HG03432 (cell line): ENCODE data around the gene PLEK2.
"Not testable (repeated sequence)": the region's sequence is repeated elsewhere in the genome, so short reads cannot be mapped to it uniquely, and the experiment has no call there.

Experiments
- ATAC-seq: cut with Tn5 transposase; IDR thresholded peaks from one replicate; pipeline ENCODE4 v1.9.1; 2021; ENCODE audit warnings: mild to moderate bottlenecking, moderate library complexity; ENCODE audit not compliant: unreplicated experiment

Gene PLEK2

DNA sequence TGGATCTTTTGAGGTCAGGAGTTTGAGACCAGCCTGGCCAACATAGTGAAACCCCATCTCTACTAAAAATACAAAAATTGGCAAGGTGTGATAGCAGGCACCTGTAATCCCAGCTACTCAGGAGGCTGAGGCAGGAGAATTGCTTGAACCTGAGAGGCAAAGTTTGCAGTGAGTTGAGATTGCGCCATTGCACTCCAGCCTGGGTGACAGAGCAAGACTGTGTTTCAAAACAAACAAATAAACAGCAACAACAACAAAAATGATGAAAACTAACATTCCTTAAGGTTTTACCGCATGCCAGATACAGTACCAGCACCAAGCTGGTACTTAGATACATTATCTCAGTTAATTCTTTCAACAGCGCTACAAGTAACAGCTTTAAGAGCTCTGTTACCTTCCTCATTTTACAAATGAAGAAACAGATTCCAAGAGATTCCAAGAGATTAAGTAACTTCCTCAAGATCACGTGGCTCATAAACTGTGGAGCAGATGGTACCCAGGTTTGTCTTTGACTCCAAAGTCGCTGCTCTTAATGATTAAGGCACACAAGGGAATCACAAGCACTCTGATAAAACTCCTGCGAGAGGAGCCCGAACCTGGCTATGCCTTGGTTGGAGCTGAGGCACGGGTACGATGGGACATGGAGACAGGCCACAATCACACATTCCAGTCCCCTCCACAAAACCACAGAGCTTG, 17.7 kb upstream of the PLEK2 start:
- no peak for ATAC-seq

DNA sequence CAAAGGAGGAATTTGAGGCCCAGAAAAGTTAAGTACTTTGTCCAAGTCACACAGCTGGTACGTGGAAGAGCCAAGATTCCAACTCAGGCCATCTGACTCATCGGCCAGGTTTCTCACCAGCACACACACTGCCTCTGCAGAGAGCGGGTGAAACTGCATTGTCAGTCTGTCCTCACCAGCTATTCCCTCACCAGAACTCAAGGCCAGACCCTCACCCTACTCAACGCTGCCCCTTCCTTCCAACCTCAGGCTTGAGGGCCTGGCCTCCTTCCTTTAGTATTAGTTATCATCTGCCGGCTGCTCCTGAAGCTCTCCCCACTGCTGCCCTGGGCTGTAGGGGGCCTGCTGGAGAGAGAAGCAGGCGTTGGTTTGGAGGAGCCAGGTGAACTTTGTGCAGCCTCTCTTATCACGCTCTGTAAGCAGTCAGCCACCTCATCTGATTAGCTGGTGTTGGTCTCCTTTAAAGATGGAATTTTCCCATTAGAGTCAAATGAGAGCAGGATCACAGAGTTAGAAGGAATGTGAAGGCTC, 16.6 kb upstream of the PLEK2 start:
- ATAC-seq = no peak

DNA sequence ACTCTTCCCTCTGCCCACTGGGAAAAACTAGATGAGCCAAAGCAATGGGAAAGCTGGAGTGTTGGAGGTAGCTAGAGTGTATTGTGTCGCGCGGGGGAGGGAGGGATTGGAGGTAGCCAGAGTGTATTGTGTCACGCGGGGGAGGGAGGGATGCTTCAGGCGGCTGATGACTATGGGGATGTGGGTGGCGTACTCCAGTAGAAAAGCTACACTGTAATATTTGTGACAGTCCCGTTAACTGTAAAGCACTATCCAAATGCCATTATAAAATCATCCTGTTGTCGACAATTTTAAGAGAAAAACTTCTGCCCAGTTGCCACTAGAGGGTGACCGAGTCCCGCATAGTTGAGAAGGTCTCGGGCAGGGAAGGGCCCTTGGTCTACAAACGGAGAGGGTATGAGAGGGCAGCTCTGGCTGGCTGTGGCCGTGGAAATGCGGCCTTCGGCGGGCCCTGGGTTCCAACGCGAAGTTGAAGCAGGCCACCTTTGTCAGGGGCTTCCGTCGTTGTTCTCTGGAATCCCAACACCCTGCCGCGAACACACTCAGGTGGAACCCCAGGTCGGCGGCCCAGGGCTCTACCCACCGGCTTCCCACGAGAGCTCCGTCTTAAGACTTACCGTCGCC, 15.1 kb upstream of the PLEK2 start:
- ATAC-seq = peak; percentile 69

DNA sequence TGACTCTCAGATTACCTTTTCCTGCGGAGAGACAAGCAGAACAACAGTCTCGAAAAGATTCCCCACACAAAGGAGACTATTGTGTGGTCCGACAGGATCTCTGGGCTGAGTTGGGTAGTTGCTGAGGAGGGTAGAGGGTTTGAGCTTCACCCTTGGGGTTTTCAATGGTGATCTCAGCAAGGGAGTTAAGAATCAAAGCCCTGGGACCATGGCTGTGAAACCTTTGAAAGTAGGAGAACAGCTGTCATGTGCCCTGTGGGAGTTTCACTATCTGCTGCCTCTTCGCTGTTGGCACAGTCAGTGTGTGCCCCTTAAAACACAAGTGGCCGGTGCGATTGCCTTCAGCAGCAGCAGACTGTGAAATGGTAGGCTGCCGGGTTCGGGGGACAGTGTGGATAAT, 14.2 kb upstream of the PLEK2 start:
- no peak for ATAC-seq

DNA sequence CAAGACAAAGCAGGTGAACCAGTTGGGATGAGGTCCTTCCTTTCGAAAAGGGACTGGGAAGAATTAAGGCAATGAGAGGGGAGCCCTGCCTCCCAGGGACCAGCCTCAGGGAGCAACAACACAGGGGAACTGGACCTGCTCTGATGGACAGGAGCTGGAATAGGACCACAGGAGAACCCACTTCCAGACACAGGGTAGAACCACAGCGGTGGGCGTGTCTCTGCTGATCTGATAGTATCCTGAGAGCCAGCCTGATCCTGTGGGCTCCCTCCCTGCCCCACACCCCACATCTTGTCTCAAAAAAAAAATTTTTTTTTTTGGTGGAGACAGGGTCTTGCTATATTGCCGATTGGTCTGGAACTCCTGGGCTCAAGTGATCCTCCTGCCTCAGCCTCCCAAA, 13.6 kb upstream of the PLEK2 start:
- ATAC-seq = no peak

DNA sequence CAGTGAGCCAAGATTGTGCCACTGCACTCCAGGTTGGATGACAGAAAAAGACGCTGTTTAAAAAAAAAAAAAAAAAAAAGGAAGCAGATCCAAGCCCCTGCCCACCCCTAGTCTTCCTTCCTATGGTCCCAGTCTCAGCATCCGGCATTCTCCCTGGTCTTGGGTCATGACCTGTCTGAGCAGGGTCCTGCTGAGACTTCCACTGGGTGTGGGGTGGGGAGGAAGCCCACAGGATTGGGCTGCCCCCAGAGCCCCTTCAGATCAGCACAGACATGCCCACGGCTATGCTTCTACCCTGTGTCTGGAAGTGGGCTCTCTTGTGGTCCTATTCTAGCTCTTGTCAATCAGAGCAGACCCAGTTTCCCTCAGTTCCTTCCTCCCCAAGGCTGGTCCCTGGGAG, 12.6 kb upstream of the PLEK2 start:
- ATAC-seq = no peak

DNA sequence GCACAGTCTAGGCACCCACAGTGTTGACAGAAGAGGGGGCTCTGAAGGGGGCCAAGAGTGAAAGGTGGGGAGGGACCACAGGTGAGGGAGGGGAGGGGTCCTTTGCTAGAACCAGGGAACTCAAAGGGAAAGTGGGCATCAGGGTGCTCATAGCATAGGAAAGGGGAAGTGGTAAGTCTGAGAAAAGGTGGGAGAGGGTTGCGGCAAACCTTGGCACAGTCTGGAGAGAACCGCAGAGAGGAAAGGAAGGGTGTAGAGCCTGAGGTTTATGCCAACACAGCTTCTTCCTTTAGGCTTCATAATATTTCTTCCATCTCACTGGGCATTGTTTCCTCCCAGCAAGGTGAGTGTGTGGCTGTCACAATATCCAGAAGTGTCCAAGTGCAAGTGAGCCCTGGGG, 11.5 kb upstream of the PLEK2 start:
- no peak for ATAC-seq

DNA sequence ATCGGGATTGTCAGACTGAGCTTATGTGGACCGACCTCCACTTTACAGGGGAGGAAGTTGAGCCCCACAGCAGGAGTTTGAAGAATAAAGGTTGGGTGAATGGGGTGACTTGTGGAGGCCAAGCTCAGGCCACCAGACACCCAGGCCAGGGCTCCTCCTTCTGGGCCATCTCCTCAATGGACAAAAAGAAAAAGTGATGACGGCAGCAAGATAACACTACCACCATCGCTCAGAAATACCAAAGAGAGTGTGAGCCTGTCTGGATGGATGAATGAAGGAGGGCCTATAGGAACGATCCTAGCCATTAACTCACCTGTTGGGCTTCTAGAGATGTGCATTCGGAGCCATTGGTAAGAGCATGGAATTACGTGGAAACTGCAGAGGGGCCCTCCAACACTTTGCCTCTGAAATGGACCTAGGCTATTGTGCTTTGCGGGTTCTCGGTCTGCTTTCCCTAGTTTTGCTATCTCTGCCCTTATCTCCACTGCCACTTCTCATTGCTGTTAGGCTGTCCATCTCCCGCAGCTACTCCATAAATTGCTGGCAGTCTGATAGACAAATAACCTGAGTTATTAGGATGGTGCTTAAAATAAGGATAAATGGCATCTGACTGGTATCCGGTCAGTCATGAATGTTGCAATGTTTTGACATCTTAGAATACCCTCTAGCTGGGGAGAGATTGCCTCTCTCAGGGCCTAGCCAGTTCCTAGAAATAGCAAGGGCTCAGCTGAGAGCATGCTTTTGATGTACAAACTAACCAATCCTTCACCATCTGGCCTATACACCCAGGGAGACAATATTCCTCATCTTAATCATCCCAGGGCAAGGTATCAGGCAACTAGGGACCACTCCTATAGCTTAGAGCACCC, 9.6 kb upstream of the PLEK2 start:
- no peak for ATAC-seq

DNA sequence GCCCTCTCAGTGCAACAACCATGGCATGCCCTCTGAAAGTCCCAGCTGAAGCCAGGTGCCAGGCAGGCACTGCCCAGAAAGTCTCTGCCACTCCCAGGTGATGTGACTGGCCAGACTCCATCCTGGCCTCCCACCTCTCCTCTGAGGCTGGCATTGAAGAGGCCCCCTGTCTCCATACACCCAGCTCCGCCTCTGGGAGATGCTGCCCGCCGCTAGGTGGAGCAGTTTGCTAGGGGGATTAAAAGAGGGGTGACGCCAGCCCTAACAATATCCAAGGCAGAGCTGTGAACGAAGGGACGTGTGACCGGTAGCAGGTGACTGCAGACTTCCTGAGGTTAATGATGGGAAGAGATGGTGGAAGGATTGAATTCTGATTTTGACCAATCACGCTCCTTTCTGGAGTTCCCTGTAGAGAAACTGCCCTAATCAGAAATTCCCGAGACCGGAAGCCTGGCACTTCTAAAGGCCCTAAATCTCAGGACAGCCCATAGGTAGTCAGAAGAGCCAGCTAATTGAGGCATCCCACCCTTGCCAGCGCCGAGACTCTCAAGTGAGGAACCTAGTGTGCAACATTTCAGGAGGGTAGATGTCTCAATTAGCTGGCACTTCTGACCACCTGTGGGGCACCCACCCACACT, 8.3 kb upstream of the PLEK2 start:
- ATAC-seq = no peak

DNA sequence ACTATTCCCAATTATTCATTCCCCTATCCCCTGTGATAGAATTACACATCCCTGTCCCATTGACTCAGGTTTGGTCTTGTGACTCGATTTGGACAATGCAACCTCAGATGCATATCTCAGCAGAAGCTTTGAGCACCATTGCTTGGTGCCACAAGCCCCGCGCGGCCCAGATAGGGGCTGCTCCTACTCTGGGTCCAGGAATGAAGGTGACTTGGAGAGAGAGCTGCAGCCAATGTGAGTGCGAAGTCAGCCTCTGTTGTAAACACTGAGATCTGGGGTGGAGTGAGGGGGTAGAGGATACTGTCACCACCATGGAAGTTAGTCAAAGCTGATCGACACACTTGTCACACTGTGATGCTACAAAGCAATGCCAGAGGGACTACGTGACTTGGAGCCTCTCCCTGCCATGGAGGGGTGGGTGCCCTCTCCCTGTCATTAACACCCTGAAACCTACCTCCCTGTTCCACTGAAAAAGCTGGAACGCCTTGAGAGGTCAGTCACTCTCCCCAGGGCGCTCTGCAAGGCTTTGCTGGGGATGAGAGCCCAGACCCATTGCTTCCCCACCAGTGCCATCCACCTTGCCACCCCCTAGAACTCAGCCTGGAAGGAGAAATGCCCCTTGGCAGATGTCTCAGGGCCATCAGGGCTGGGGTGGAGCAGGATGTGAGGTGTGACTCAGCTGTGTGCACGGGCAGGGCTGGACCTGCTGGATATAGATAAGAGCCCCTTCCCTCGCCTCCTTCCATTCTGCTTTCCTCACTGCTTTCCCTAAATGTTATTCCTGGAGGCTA, 6.6 kb upstream of the PLEK2 start:
- ATAC-seq = no peak

DNA sequence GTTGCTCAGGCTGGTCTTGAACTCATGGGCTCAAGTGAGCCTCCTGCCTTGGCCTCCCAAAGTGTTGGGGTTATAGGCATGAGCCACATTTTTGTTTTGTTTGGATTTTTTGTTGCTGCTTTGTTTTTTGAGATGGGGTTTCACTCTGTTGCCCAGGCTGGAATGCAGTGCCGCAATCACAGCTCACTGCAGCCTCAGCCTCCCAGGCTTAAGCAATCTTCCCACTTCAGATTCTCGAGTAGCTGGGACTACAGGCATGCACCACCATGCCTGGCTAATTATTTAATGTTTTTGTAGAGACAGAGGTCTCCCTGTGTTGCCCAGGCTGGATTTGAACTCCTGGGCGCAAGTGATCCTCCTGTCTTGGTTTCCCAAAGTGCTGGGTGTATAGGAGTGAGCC, 5.7 kb upstream of the PLEK2 start:
- no peak for ATAC-seq

DNA sequence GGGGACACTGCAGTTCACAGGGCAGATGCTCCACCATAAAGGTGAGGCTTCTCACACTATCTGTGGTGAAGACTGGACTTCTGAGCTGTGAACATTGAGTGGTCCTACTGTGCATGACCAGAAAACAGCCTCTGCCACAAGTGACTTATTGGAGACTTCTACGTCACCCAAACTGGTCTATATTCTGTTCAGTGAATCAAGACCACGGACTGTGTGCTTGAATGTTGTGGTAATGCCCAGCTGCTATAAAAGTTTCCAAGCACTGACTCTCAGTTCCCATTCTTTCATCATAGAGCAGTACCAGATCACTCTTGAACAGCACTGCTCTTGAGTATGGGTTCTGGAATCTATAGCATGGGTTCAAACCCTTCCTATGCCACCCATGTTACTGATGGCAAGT, 4.8 kb upstream of the PLEK2 start:
- no peak for ATAC-seq

DNA sequence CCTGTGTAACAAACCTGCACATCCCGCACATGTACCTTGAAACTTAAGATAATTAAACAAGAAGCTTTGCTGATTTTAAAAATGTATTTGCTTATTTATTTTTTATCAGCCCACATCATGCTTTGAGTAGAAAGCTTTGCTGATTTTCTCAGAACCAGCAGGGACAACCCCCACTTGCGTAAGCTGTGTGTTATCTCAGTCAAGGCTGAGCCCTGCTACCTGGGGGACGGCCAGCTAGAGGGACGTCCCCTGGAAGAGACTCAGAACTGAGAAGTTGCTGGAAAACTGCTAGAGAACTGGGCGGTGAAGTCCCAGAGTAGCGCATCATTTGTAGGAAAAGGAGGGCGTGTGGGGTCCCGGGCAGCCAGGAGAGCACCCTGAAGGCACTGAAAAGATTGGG, 4.1 kb upstream of the PLEK2 start:
- no peak for ATAC-seq

DNA sequence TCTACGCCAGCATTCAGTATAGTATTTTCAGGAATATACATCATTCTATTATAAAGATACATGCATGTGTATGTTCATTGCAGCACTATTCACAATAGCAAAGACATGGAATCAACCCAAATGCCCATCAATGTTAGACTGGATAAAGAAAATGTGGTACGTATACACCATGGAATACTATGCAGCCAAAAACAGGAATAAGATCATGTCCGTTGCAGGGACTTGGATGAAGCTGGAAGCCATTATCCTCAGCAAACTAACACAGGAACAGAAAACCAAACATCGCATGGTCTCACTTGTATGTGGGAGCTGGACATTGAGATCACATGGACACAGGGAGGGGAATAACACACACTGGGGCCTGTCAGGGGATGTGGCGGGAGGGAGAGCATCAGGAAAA, 3.6 kb upstream of the PLEK2 start:
- ATAC-seq = not testable (repeated sequence)

DNA sequence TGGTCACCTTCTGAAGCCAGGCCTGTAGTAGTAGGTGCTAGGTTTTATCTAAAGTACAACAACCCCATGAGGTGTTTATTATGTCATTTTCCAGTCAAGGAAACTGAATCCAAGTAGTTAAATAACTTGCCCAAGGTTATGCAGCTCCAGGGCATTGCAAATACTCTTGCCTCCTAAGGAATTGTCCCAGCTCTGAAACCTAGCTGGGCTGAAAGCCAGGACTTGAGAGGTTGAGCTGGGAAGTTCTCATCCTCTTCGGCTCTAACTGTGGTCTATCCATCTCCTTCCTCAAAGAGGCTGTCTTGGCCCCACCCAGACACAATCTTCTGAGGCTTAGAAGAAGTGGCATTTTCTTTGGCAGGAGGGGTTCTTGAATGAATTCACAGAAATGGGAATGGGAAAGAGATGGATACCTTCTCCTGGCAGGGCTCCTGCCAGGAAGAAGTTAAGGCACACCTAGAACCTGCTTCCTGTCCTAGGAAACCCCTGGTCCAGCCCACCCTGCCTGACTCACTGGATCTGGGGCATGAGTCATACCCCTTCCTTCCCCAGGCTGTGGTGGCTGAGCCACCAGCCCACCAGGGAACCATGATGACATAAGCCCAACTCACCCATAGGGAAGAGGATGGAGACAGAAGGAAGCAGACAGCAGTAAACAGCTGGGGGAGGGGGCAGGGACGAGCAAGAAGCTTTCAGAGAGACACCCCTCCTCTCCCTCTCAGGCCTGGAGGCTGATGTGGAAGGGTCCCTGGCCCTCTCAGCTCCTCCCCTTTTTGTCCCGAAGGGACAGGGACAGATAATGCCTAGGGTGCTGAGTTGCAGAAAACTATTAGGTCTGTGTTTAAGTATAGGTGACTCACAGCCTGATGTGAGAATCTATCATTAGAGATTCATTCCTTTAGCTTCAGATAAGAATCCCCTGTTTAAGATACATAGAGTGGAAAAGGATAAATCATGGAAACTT, 2.1 kb upstream of the PLEK2 start:
- no peak for ATAC-seq

DNA sequence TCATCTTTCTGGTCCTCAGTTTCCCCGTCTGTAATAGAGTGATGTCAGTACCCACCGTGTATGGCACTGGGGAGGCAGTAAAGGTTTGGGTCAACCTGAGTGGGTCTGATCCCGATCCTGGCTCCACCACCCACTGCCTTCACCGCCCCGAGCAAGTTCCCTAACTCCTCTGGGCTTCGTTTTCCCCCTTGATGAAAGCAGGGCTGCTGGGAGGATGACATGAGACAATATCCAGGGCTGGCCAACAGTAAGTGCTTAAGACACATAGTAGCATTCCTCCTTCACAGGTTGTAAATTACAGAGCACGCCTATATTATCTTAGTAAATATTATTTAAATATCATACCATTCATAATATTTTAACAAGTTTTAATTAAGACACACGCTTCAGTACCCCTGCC, 595 bp downstream of the PLEK2 start:
- ATAC-seq = no peak

DNA sequence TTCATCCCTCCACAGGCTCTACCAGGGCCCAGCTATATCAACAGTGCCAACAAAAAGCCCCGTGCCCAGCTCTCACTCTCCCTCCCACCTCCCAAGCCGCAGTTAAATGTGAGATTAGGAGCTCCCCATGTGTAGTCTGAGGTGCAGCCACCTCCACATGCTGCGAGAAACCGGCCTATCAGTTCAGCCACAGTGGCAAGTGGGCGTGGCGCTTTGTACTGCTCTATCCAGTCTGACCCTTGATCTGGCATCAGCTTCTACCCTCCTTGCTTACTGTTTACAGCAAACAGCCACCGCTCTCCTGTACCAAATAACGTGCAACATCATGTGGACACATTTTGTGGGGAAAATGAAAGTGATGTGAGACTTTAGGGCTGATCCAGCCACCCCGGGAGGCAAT, 1.7 kb downstream of the PLEK2 start:
- no peak for ATAC-seq

DNA sequence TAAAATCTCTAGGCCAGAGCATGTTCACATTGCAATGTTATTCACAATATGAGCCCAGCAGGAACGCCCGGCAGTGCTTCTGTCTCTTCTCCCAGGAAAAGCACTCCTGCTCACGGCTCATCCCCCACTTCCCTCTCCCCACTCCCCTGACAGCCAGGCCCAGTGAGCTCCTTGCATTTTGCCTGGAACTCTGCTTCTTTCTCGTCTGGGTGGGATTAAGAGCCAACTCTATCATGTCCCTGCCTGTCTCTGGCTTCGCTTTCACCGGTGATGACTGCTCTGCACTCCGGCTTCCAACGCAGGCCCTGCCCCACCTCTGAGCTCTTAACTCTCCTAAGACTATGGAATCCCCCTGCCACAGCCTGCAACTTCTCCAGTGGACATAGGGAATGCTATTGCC, 2.5 kb downstream of the PLEK2 start:
- no peak for ATAC-seq

DNA sequence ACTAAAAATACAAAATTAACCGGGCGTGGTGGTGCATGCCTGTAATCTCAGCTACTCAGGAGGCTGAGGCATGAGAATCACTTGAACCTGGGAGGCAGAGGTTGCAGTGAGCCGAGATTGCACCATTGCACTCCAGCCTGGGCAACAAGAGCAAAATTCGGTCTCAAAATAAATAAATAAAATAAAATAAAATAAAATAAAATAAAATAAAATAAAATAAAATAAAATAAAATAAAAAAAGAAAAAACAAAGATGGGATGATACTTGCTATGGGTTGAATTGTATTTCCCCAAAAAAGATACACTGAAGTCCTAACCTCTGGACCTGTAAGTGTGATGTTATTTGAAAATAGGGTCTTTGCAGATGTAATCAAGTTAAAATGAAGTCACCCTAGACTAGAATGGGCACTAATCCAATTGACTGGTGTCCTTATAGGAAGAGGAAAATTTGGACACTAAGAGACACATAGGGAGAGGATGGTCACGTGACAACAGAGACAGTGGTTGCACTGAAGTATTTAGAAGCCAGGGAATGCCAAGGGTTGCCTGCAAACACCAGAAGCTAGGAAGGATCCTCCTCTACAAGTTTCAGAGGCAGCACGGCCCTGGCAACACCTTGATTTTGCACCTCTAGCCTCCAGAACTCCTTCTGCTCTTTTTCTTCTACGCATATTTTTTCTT, 3.7 kb downstream of the PLEK2 start:
- not testable (repeated sequence) for ATAC-seq
